RWPE2 (cell line): Measurements from ENCODE around the gene LSM6.

Experiments used
- ATAC-seq: fragments of 200-7000 bp; cut with Tn5 transposase; 3 replicates; pipeline ENCODE4 v1.9.1; 2021; ENCODE audit warnings: low read depth
- DNase-seq: peaks from one replicate; pipeline ENCODE4 v3.0.0-alpha.2; 2020; ENCODE audit warnings: low spot score
- H3K27ac ChIP-seq: fragments of 450-650 bp; 2 replicates; pipeline ENCODE4 v1.5.1; 2017; ENCODE audit warnings: mild to moderate bottlenecking; ENCODE audit not compliant: poor library complexity, severe bottlenecking
- H3K27me3 ChIP-seq: fragments of 250-450 bp; sonication (Bioruptor Pico); 2 replicates; pipeline ENCODE4 v1.5.1; 2021; ENCODE audit warnings: mild to moderate bottlenecking, moderate library complexity; ENCODE audit not compliant: insufficient read depth, poor library complexity, severe bottlenecking
- H3K36me3 ChIP-seq: fragments of 250-450 bp; sonication (Bioruptor Pico); 2 replicates; pipeline ENCODE4 v1.5.1; 2020; ENCODE audit warnings: low read depth, mild to moderate bottlenecking, moderate library complexity
- H3K4me1 ChIP-seq: fragments of 250-450 bp; sonication (Bioruptor Pico); 2 replicates; pipeline ENCODE4 v1.5.1; 2021; ENCODE audit warnings: mild to moderate bottlenecking, moderate library complexity; ENCODE audit not compliant: insufficient read depth, poor library complexity, severe bottlenecking
- H3K4me3 ChIP-seq: fragments of 250-450 bp; sonication (Bioruptor Pico); 2 replicates; pipeline ENCODE4 v1.5.1; 2021; ENCODE audit warnings: mild to moderate bottlenecking, moderate library complexity; ENCODE audit not compliant: severe bottlenecking
- H3K9me3 ChIP-seq: fragments of 250-450 bp; sonication (Bioruptor Pico); 2 replicates; pipeline ENCODE4 v1.5.1; 2021; ENCODE audit warnings: mild to moderate bottlenecking, moderate library complexity; ENCODE audit not compliant: severe bottlenecking
- CTCF ChIP-seq: fragments of 450-650 bp; IDR thresholded peaks from one replicate; pipeline ENCODE4 v1.5.1; 2017; ENCODE audit warnings: mild to moderate bottlenecking, moderate library complexity; ENCODE audit not compliant: poor library complexity, severe bottlenecking

LSM6 gene

GRCh38 chr4:146165221-146165620, 10.3 kb upstream of the LSM6 start:
- Histone ChIP-seq H3K4me1 (peaks cover 10% of the 10 kb centered on the region), H3K27me3 (no peaks in the 10 kb centered on the region), H3K36me3 (no peaks in the 10 kb centered on the region), H3K9me3 (no peaks in the 10 kb centered on the region), H3K27ac (peak overlapping the region; percentile 61), H3K4me3 (no peak overlapping the region)
- ATAC-seq = no peak
- DNase-seq = no peak
- TF ChIP-seq CTCF = no peak

GRCh38 chr4:146165840-146166239, 9.7 kb upstream of the LSM6 start:
- ATAC-seq = peak; percentile 96
- H3K27ac ChIP-seq = peak overlapping the region; percentile 61
- no peak for DNase-seq

GRCh38 chr4:146170149-146170548, 5.4 kb upstream of the LSM6 start:
- TF ChIP-seq CTCF = no peak
- peaks cover 15% of the 10 kb centered on the region for H3K4me1 ChIP-seq
- no peak for DNase-seq
- no peaks in the 10 kb centered on the region for H3K9me3 ChIP-seq
- no peak overlapping the region for H3K27ac ChIP-seq
- no peaks in the 10 kb centered on the region for H3K36me3 ChIP-seq
- H3K27me3 ChIP-seq = no peaks in the 10 kb centered on the region
- no peak overlapping the region for H3K4me3 ChIP-seq
- ATAC-seq = no peak

More at GRCh38 chr4:146165840-146166239, 9.7 kb upstream of the LSM6 start:
- Histone ChIP-seq H3K27me3 (no peaks in the 10 kb centered on the region), H3K4me1 (peaks cover 10% of the 10 kb centered on the region), H3K9me3 (no peaks in the 10 kb centered on the region), H3K36me3 (no peaks in the 10 kb centered on the region), H3K4me3 (no peak overlapping the region)
- no peak for TF ChIP-seq CTCF

- H3K27ac ChIP-seq = no peak overlapping the region
- ATAC-seq (no peak), DNase-seq (no peak)
- peak overlapping the region; percentile 79 for H3K4me3 ChIP-seq
- no peaks in the 10 kb centered on the region for H3K27me3 ChIP-seq
- peaks cover 19% of the 10 kb centered on the region for H3K36me3 ChIP-seq
- peaks cover 15% of the 10 kb centered on the region for H3K4me1 ChIP-seq
- no peaks in the 10 kb centered on the region for H3K9me3 ChIP-seq
- no peak for TF ChIP-seq CTCF
These were observed 1.4 kb downstream of the LSM6 start for GRCh38 chr4:146176891-146177290.

- no peak overlapping the region for H3K4me3 ChIP-seq
- no peak for TF ChIP-seq CTCF
- peaks cover 15% of the 10 kb centered on the region for H3K4me1 ChIP-seq
- no peaks in the 10 kb centered on the region for H3K27me3 ChIP-seq
- DNase-seq = no peak
- H3K36me3 ChIP-seq = peaks cover 29% of the 10 kb centered on the region
- H3K27ac ChIP-seq = no peak overlapping the region
- ATAC-seq = no peak
- no peaks in the 10 kb centered on the region for H3K9me3 ChIP-seq
These were observed 2.6 kb downstream of the LSM6 start for GRCh38 chr4:146178126-146178525.
